K562 (cell line): ENCODE data around the gene FOXR1. TPM values are rescaled to one million over a fixed set of nuclear protein-coding genes. Genes with fewer than 3 reads are reported as not detected.

Experiments used
- CBFB ChIP-seq: sonication (generic); formaldehyde crosslinking; IDR thresholded peaks from 2 replicates; pipeline ENCODE4 v1.4.0; 2020; ENCODE audit warnings: mild to moderate bottlenecking, missing genetic modification reagents
- CREM ChIP-seq: IDR thresholded peaks from 2 replicates; pipeline ENCODE4 v1.6.1; 2014; ENCODE audit warnings: antibody characterized with exemption, low read depth
- ERF ChIP-seq: fragments of 450-650 bp; formaldehyde crosslinking; IDR thresholded peaks from 2 replicates; pipeline ENCODE4 v1.4.0; 2020; ENCODE audit warnings: mild to moderate bottlenecking, mixed read lengths
- GABPB1 ChIP-seq: sonication (generic); formaldehyde crosslinking; IDR thresholded peaks from 2 replicates; pipeline ENCODE4 v1.8.0; 2022; ENCODE audit warnings: mild to moderate bottlenecking, missing genetic modification reagents
- RB1 ChIP-seq: fragments of 450-650 bp; IDR thresholded peaks from 2 replicates; pipeline ENCODE4 v1.6.1; 2017; ENCODE audit warnings: low read depth, mild to moderate bottlenecking
- SOX6 ChIP-seq: fragments of 450-650 bp; IDR thresholded peaks from 2 replicates; pipeline ENCODE4 v1.6.1; 2014; ENCODE audit warnings: mild to moderate bottlenecking
- TOE1 ChIP-seq, 2 experiments: fragments of 450-650 bp in 1 of 2; sonication (generic) in 1 of 2; formaldehyde crosslinking in 1 of 2; IDR thresholded peaks; 2 replicates each; pipeline versions ENCODE4 v1.7.1 to v1.8.0; 2016 to 2022; ENCODE audit warnings: borderline replicate concordance in 2 of 2, mild to moderate bottlenecking in 2 of 2, antibody characterized with exemption in 1 of 2, inconsistent platforms in 1 of 2, low read depth in 1 of 2, missing genetic modification reagents in 1 of 2, moderate library complexity in 1 of 2
- ZNF311 ChIP-seq: fragments of 250-450 bp; sonication (Bioruptor Pico); IDR thresholded peaks from 2 replicates; pipeline ENCODE4 v1.4.0; 2020; ENCODE audit warnings: mild to moderate bottlenecking, moderate library complexity
- polyA plus RNA-seq, 8 experiments: library from polyadenylated mRNA; depleted of rRNA in 4 of 8; stranded (reverse) in 5 of 8; unstranded in 3 of 8; fragments of >200 nt; fragmentation: Nextera tagmentation in 2 of 8; fragmentation: Illumina TruSeq in 1 of 8; extraction: Ambion mirVana in 2 of 8; extraction: Trizol in 1 of 8; gene quantifications; 2 replicates each; pipeline versions ENCODE4 v1.2.1 to v1.2.3, GENCODE V29; 2011 to 2014; ENCODE audit warnings: inconsistent platforms in 1 of 8, missing spikeins in 1 of 8
- total RNA-seq, 7 experiments: library from RNA; depleted of rRNA in 6 of 7; stranded (reverse); fragments of >200 nt in 6 of 7; fragmentation: Illumina TruSeq in 2 of 7; extraction: Trizol in 2 of 7; gene quantifications; 2 replicates each; pipeline versions ENCODE4 v1.2.1 to v1.2.3, GENCODE V29; 2011 to 2021; ENCODE audit warnings: low replicate concordance in 1 of 7
- TF ChIP-seq, protein P1 (sequence below), 3 experiments: fragments of 200-800 bp in 1 of 3; fragments of 250-450 bp in 1 of 3; fragments of 450-650 bp in 1 of 3; sonication (Bioruptor Pico) in 1 of 3; sonication (Bioruptor generic) in 1 of 3; formaldehyde crosslinking in 1 of 3; IDR thresholded peaks; 2 replicates each; pipeline versions ENCODE4 v1.6.1 to v1.8.0; 2016 to 2022; ENCODE audit warnings: mild to moderate bottlenecking in 2 of 3, missing genetic modification characterization in 2 of 3, missing compliant biosample characterization in 1 of 3, moderate library complexity in 1 of 3
- TF ChIP-seq, protein P2 (sequence below): IDR thresholded peaks from 2 replicates; pipeline ENCODE4 v1.6.1; 2011; ENCODE audit warnings: borderline replicate concordance, low read depth, mild to moderate bottlenecking, moderate library complexity, low read length; ENCODE audit not compliant: insufficient read depth, poor library complexity, severe bottlenecking
- TF ChIP-seq, protein P3 (sequence below): fragments of 250-450 bp; sonication (Bioruptor Pico); IDR thresholded peaks from 2 replicates; pipeline ENCODE4 v1.4.0; 2020; ENCODE audit warnings: mild to moderate bottlenecking, moderate library complexity, borderline replicate concordance

Gene FOXR1
- total and polyA plus RNA-seq, 9 of the 15 experiments (the other 6 are each of a cell fraction or from before 2014, with no cell fraction given): not detected

DNA sequence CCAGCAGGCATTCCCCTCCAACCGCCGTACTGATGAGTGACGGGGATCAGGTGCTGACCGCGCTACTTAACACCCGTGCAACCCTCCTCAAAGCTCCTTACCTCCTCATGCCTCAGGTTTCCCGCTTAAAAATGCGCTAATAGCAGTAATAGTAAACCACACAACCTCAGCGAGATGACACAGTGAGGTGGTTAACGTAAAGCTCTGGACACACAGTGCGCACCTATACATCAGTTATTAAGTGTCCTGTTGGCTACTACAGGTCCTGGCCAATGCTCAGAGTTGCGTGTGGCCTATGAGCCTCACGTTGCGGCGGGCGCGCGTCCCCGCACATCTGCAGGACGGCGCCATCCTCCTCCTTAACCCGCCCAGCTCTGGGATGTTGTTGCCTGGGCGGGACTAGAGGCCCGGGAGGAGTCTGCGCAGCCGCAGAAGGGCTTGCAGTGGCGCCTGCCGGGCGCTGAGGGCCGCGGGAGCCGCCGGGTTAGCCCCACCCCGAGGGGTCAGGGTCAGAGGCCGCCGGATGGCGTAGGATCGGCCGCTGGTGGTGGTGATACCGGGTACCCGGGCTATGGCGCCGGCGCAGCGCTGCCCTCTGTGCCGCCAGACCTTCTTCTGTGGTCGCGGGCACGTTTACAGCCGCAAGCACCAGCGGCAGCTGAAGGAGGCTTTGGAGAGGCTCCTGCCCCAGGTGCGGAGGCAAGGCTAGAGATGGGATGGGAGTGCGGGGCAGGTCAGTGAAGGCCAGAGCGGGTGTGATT lies 26.2 kb downstream of the FOXR1 start, which contains the start of gene CENATAC (continued):
- TF ChIP-seq CREM (peak; percentile 55; the same call in 1 of the 2 replicates), RB1 (peak; percentile 55; the same call in 1 of the 2 replicates), ERF (CRISPR knock-in tag) (no peak), GABPB1 (CRISPR knock-in tag) (peak; percentile 22), ZNF311 (CRISPR knock-in tag) (no peak), CBFB (CRISPR knock-in tag) (peak; percentile 80; the same call in 1 of the 2 replicates), TOE1 (IDR thresholded peaks at IDR 0.05; ENCODE audit: borderline replicate concordance) (0 out of 2 replicates have a peak, but pooled peaks have one; percentile 14), TOE1 (CRISPR knock-in tag; IDR thresholded peaks at IDR 0.05; ENCODE audit: borderline replicate concordance, low read depth) (no peak), SOX6 (no peak)
- TF ChIP-seq, protein P1, sequence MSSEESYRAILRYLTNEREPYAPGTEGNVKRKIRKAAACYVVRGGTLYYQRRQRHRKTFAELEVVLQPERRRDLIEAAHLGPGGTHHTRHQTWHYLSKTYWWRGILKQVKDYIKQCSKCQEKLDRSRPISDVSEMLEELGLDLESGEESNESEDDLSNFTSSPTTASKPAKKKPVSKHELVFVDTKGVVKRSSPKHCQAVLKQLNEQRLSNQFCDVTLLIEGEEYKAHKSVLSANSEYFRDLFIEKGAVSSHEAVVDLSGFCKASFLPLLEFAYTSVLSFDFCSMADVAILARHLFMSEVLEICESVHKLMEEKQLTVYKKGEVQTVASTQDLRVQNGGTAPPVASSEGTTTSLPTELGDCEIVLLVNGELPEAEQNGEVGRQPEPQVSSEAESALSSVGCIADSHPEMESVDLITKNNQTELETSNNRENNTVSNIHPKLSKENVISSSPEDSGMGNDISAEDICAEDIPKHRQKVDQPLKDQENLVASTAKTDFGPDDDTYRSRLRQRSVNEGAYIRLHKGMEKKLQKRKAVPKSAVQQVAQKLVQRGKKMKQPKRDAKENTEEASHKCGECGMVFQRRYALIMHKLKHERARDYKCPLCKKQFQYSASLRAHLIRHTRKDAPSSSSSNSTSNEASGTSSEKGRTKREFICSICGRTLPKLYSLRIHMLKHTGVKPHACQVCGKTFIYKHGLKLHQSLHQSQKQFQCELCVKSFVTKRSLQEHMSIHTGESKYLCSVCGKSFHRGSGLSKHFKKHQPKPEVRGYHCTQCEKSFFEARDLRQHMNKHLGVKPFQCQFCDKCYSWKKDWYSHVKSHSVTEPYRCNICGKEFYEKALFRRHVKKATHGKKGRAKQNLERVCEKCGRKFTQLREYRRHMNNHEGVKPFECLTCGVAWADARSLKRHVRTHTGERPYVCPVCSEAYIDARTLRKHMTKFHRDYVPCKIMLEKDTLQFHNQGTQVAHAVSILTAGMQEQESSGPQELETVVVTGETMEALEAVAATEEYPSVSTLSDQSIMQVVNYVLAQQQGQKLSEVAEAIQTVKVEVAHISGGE (CRISPR knock-in tag; IDR thresholded peaks at IDR 0.05): peak in 1 of 3 experiments; percentile 41; a peak in 1 of 6 replicates
- TF ChIP-seq, protein P2, sequence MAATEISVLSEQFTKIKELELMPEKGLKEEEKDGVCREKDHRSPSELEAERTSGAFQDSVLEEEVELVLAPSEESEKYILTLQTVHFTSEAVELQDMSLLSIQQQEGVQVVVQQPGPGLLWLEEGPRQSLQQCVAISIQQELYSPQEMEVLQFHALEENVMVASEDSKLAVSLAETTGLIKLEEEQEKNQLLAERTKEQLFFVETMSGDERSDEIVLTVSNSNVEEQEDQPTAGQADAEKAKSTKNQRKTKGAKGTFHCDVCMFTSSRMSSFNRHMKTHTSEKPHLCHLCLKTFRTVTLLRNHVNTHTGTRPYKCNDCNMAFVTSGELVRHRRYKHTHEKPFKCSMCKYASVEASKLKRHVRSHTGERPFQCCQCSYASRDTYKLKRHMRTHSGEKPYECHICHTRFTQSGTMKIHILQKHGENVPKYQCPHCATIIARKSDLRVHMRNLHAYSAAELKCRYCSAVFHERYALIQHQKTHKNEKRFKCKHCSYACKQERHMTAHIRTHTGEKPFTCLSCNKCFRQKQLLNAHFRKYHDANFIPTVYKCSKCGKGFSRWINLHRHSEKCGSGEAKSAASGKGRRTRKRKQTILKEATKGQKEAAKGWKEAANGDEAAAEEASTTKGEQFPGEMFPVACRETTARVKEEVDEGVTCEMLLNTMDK: peak; percentile 27
- TF ChIP-seq, protein P3, sequence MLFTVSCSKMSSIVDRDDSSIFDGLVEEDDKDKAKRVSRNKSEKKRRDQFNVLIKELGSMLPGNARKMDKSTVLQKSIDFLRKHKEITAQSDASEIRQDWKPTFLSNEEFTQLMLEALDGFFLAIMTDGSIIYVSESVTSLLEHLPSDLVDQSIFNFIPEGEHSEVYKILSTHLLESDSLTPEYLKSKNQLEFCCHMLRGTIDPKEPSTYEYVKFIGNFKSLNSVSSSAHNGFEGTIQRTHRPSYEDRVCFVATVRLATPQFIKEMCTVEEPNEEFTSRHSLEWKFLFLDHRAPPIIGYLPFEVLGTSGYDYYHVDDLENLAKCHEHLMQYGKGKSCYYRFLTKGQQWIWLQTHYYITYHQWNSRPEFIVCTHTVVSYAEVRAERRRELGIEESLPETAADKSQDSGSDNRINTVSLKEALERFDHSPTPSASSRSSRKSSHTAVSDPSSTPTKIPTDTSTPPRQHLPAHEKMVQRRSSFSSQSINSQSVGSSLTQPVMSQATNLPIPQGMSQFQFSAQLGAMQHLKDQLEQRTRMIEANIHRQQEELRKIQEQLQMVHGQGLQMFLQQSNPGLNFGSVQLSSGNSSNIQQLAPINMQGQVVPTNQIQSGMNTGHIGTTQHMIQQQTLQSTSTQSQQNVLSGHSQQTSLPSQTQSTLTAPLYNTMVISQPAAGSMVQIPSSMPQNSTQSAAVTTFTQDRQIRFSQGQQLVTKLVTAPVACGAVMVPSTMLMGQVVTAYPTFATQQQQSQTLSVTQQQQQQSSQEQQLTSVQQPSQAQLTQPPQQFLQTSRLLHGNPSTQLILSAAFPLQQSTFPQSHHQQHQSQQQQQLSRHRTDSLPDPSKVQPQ: no peak
